ENCODE data around the gene LIX1L. TPM values are rescaled to one million over a fixed set of nuclear protein-coding genes. Genes with fewer than 3 reads are reported as not detected.
A peak's percentile ranks its signal among the peaks of the same experiment; 100 is the strongest.

LIX1L gene
- total RNA-seq, 6 experiments from 2014 or later = 10.6 to 11.9 (median 11.0) TPM

- TF ChIP-seq POLR2A (IDR thresholded peaks at IDR 0.05) (no peak), CTCF (IDR thresholded peaks at IDR 0.05) (no peak)
- Histone ChIP-seq H3K4me1 (peaks cover 0 to 36% (median 10%) of the 10 kb centered on the region in 4 donors), H3K36me3 (no peaks in the 10 kb centered on the region), H3K9me3 (no peaks in the 10 kb centered on the region), H3K4me3 (peak overlapping the region; percentile 20 to 67 (median 55)), H3K27ac (no peak overlapping the region), H3K27me3 (no peaks in the 10 kb centered on the region)
- no peak for ATAC-seq
- DNase-seq = peak in 2 of 3 donors; percentile 48 to 59
- intact Hi-C loops (cut with DNase I) = no loop called here
- whole genome bisulfite sequencing (ENCODE audit: insufficient coverage, low coverage, low lambda C conversion rate, missing lambda C conversion rate) = 29% methylated on average over 16 of the region's 36 CpGs
These were observed 4.6 kb upstream of the LIX1L start for GRCh38 chr1:145962157-145963102.

DNA sequence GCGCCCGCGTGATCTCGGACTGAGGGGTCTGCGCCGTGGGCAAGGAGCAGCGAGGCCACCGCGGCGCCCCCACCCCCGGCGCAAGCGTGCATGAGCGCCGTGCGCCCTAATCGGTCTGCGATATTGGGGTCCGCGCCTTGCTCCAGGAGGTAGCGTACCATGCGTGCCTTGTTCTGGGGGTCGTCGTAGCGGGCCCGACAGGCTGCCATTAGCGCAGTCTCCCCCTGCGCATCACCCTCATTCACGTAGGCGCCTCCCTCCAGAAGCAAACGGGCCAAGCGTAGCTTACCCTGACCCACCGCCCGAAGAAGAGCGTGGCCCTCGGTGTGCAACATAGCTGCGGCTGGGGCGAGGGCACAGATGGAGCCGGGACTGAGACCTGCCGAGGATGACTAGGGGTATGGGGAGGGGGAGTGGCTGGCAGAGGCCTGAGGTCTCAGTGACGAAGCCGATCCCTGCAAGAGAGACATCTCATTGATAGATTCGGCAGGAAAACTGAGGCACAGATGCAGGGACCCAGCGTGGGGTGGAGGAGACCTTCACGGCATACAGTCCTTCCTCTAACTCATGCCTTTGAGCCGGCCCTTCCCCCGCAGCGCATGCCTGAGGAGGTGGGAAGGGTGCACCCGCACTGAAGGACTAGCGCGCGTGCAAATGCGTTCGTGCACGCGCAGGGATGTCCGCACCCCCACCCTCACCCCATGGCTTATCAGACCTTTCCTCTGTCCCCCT lies 3.8 kb upstream of the LIX1L start:
- Histone ChIP-seq H3K9me3 (no peaks in the 10 kb centered on the region), H3K4me1 (peaks cover 0 to 40% (median 10%) of the 10 kb centered on the region in 4 donors), H3K4me3 (peak overlapping the region; percentile 55 to 67 (median 64)), H3K27ac (peak overlapping the region in 2 of 3 donors; percentile 77 to 78), H3K27me3 (no peaks in the 10 kb centered on the region), H3K36me3 (no peaks in the 10 kb centered on the region)
- no peak for TF ChIP-seq POLR2A (IDR thresholded peaks at IDR 0.05)
- TF ChIP-seq CTCF (IDR thresholded peaks at IDR 0.05) = no peak
- ATAC-seq (no peak), DNase-seq (peak in 1 of 3 donors; percentile 53)
- intact Hi-C loops (cut with DNase I) = no loop called here
- 0% methylated on average over 7 of the region's 57 CpGs for WGBS (ENCODE audit: insufficient coverage, low coverage, low lambda C conversion rate, missing lambda C conversion rate)

DNA sequence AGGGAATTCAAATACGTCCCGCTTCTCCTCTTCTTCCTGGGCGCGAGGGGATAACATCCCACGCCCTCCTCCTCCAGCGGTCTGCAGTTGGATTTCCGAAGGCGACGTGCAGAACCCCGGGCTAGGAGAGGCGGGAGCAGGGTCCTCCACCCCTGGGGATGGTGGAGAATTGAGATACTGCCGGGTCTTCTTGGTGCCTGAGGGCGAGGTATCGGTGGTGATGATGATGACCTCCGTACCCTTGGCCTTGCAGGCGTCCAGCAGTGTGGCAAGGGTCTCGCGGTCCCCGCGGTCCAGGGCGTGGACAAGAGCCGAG lies 3.2 kb upstream of the LIX1L start:
- Histone ChIP-seq H3K4me1 (peaks cover 0 to 45% (median 11%) of the 10 kb centered on the region in 4 donors), H3K9me3 (no peaks in the 10 kb centered on the region), H3K27me3 (no peaks in the 10 kb centered on the region), H3K27ac (peak overlapping the region; percentile 66 to 78 (median 77)), H3K4me3 (peak overlapping the region; percentile 55 to 67 (median 64)), H3K36me3 (no peaks in the 10 kb centered on the region)
- TF ChIP-seq POLR2A (IDR thresholded peaks at IDR 0.05) (no peak), CTCF (IDR thresholded peaks at IDR 0.05) (no peak)
- WGBS (ENCODE audit: insufficient coverage, low coverage, low lambda C conversion rate, missing lambda C conversion rate) = 0% methylated on average over 3 of the region's 22 CpGs
- DNase-seq (peak in 1 of 3 donors; percentile 62), ATAC-seq (no peak)
- intact Hi-C loops (cut with DNase I) = no loop called here

- peak overlapping the region; percentile 66 to 78 (median 77) for H3K27ac ChIP-seq
- peak; percentile 88 to 90 (median 89) for DNase-seq
- intact Hi-C loops (cut with DNase I) = no loop called here
- H3K4me1 ChIP-seq = peaks cover 0 to 50% (median 13%) of the 10 kb centered on the region in 4 donors
- H3K4me3 ChIP-seq = peak overlapping the region; percentile 55 to 67 (median 64)
- ATAC-seq = peak; percentile 56 to 69 (median 64)
- WGBS (ENCODE audit: insufficient coverage, low coverage, low lambda C conversion rate, missing lambda C conversion rate) = 0% methylated on average over 22 of the region's 44 CpGs
- H3K27me3 ChIP-seq = no peaks in the 10 kb centered on the region
- peak; percentile 10 to 29 (median 23) for TF ChIP-seq CTCF (IDR thresholded peaks at IDR 0.05)
- TF ChIP-seq POLR2A (IDR thresholded peaks at IDR 0.05) = peak; percentile 87
- H3K9me3 ChIP-seq = no peaks in the 10 kb centered on the region
- no peaks in the 10 kb centered on the region for H3K36me3 ChIP-seq
These were observed 2.8 kb upstream of the LIX1L start for GRCh38 chr1:145960468-145961108.

Measured in right lobe of liver (tissue), 6 donors.